H9 (cell line): ENCODE data around the gene RCOR3. TPM values are rescaled to one million over a fixed set of nuclear protein-coding genes. Genes with fewer than 3 reads are reported as not detected.

Experiments used
- DNase-seq: peaks from one replicate; pipeline ENCODE4 v3.0.0-alpha.2; 2017
- H2AFZ ChIP-seq: one replicate; pipeline ENCODE4 v1.6.1; 2013; ENCODE audit warnings: mild to moderate bottlenecking, low read length, control low read depth, moderate library complexity
- H2AK5ac ChIP-seq: 2 replicates; pipeline ENCODE4 v1.6.1; 2013; ENCODE audit warnings: low read length, control low read depth, mixed read lengths; ENCODE audit not compliant: insufficient read length
- H2BK120ac ChIP-seq: one replicate; pipeline ENCODE4 v1.6.1; 2013; ENCODE audit warnings: low read depth, mild to moderate bottlenecking, low read length, control low read depth, inconsistent platforms; ENCODE audit not compliant: poor library complexity, severe bottlenecking
- H2BK12ac ChIP-seq: 2 replicates; pipeline ENCODE4 v1.6.1; 2013; ENCODE audit warnings: low read length, control low read depth, mixed read lengths, low read depth; ENCODE audit not compliant: insufficient read length
- H2BK15ac ChIP-seq: 2 replicates; pipeline ENCODE4 v1.6.1; 2013; ENCODE audit warnings: low read depth, low read length, control low read depth
- H2BK20ac ChIP-seq: one replicate; pipeline ENCODE4 v1.6.1; 2013; ENCODE audit warnings: low read depth, mild to moderate bottlenecking, low read length, control low read depth, inconsistent platforms; ENCODE audit not compliant: poor library complexity, severe bottlenecking
- H2BK5ac ChIP-seq: 2 replicates; pipeline ENCODE4 v1.6.1; 2013; ENCODE audit warnings: low read length, control low read depth, mixed read lengths; ENCODE audit not compliant: insufficient read length
- H3K14ac ChIP-seq: 2 replicates; pipeline ENCODE4 v1.6.1; 2013; ENCODE audit warnings: low read length, control low read depth; ENCODE audit not compliant: insufficient read depth
- H3K18ac ChIP-seq: 2 replicates; pipeline ENCODE4 v1.6.1; 2013; ENCODE audit warnings: low read depth, mild to moderate bottlenecking, mixed read lengths, low read length, control low read depth; ENCODE audit not compliant: insufficient read length
- H3K23ac ChIP-seq: 2 replicates; pipeline ENCODE4 v1.6.1; 2013; ENCODE audit warnings: low read length, control low read depth, mixed read lengths, low read depth; ENCODE audit not compliant: insufficient read length
- H3K23me2 ChIP-seq: 2 replicates; pipeline ENCODE4 v1.6.1; 2013; ENCODE audit warnings: low read depth, mild to moderate bottlenecking, mixed read lengths, low read length, control low read depth; ENCODE audit not compliant: insufficient read length, poor library complexity, severe bottlenecking
- H3K27ac ChIP-seq: 2 replicates; pipeline ENCODE4 v1.5.1; 2013; ENCODE audit warnings: low read length, control low read depth, mixed read lengths, low read depth; ENCODE audit not compliant: insufficient read length
- H3K27me3 ChIP-seq: 2 replicates; pipeline ENCODE4 v1.6.1; 2013; ENCODE audit warnings: low read length, control low read depth, inconsistent platforms; ENCODE audit not compliant: insufficient read depth
- H3K4ac ChIP-seq: 2 replicates; pipeline ENCODE4 v1.6.1; 2013; ENCODE audit warnings: low read depth, mild to moderate bottlenecking, control low read depth, inconsistent platforms, low read length, moderate library complexity
- H3K4me1 ChIP-seq: 2 replicates; pipeline ENCODE4 v1.6.1; 2013; ENCODE audit warnings: low read length, control low read depth, inconsistent platforms; ENCODE audit not compliant: insufficient read depth
- H3K4me2 ChIP-seq: 2 replicates; pipeline ENCODE4 v1.6.1; 2013; ENCODE audit warnings: low read length, control low read depth, mixed read lengths; ENCODE audit not compliant: insufficient read length, insufficient read depth
- H3K56ac ChIP-seq: 2 replicates; pipeline ENCODE4 v1.6.1; 2013; ENCODE audit warnings: low read depth, mild to moderate bottlenecking, mixed read lengths, low read length, control low read depth; ENCODE audit not compliant: insufficient read length
- H3K79me1 ChIP-seq: 2 replicates; pipeline ENCODE4 v1.6.1; 2013; ENCODE audit warnings: low read depth, mild to moderate bottlenecking, moderate library complexity, low read length, control low read depth, inconsistent platforms; ENCODE audit not compliant: insufficient read depth, poor library complexity, severe bottlenecking
- H3K79me2 ChIP-seq: 2 replicates; pipeline ENCODE4 v1.6.1; 2013; ENCODE audit warnings: low read length, control low read depth, inconsistent platforms; ENCODE audit not compliant: insufficient read depth
- H3K9ac ChIP-seq: 2 replicates; pipeline ENCODE4 v1.6.1; 2013; ENCODE audit warnings: low read length, control low read depth, mixed read lengths; ENCODE audit not compliant: insufficient read length; ENCODE audit errors: extremely low read depth
- H3K9me3 ChIP-seq: one replicate; pipeline ENCODE4 v1.6.1; 2013; ENCODE audit warnings: low read depth, low read length, inconsistent platforms; ENCODE audit not compliant: control insufficient read depth
- H3T11ph ChIP-seq: one replicate; pipeline ENCODE4 v1.6.1; 2013; ENCODE audit warnings: mild to moderate bottlenecking, low read length, control low read depth, inconsistent platforms
- H4K20me1 ChIP-seq: one replicate; pipeline ENCODE4 v1.6.1; 2013; ENCODE audit not compliant: control insufficient read depth, insufficient read length, insufficient read depth
- H4K5ac ChIP-seq: 2 replicates; pipeline ENCODE4 v1.6.1; 2013; ENCODE audit warnings: low read depth, mild to moderate bottlenecking, mixed read lengths, low read length, control low read depth; ENCODE audit not compliant: insufficient read length
- H4K8ac ChIP-seq: replicated peaks from 2 replicates; pipeline ENCODE4 v1.6.1; 2013; ENCODE audit warnings: low read length, control low read depth, mixed read lengths, low read depth; ENCODE audit not compliant: insufficient read length
- H4K91ac ChIP-seq: 2 replicates; pipeline ENCODE4 v1.6.1; 2013; ENCODE audit warnings: low read depth, mild to moderate bottlenecking, moderate library complexity, mixed read lengths, low read length, control low read depth; ENCODE audit not compliant: insufficient read length
- H3K27ac Mint-ChIP-seq, 3 experiments: 2 replicates in 2 of 3; 3 replicates in 1 of 3; pipeline ENCODE4 v1.8.0; 2020 to 2021; ENCODE audit warnings: mixed read lengths in 3 of 3, mild to moderate bottlenecking in 1 of 3, moderate library complexity in 1 of 3
- H3K27me3 Mint-ChIP-seq: 2 replicates; pipeline ENCODE4 v1.8.0; 2021; ENCODE audit warnings: low read depth, mild to moderate bottlenecking, moderate library complexity, mixed read lengths
- H3K36me3 Mint-ChIP-seq, 3 experiments: 2 replicates in 2 of 3; 3 replicates in 1 of 3; pipeline ENCODE4 v1.8.0; 2020 to 2021; ENCODE audit warnings: low read depth in 3 of 3, mixed read lengths in 3 of 3; ENCODE audit not compliant: insufficient read depth in 1 of 3
- H3K4me1 Mint-ChIP-seq, 2 experiments: 2 replicates each; pipeline ENCODE4 v1.8.0; 2020; ENCODE audit warnings: mixed read lengths in 2 of 2
- H3K4me3 Mint-ChIP-seq, 2 experiments: 2 replicates in 1 of 2; 3 replicates in 1 of 2; pipeline ENCODE4 v1.8.0; 2020 to 2021; ENCODE audit warnings: mild to moderate bottlenecking in 2 of 2, mixed read lengths in 2 of 2, moderate library complexity in 1 of 2
- H3K9me3 Mint-ChIP-seq, 2 experiments: 2 replicates in 1 of 2; 3 replicates in 1 of 2; pipeline ENCODE4 v1.8.0; 2020; ENCODE audit warnings: mild to moderate bottlenecking in 2 of 2, mixed read lengths in 2 of 2, moderate library complexity in 1 of 2
- WGBS: extraction: QIAGEN DNeasy Blood & Tissue Kit; methylation state at CpG from one replicate; pipeline ENCODE4 v1.1.7; 2013; ENCODE audit warnings: missing lambda C conversion rate, low lambda C conversion rate, mixed read lengths; ENCODE audit not compliant: insufficient read length; ENCODE audit errors: extremely low coverage; 5-methylcytosine and 5-hydroxymethylcytosine counted together
- total RNA-seq: library from RNA; stranded (reverse); gene quantifications from 2 replicates; pipeline ENCODE4 v1.2.1, GENCODE V29; 2021
- TF ChIP-seq, protein P1 (sequence below): fragments of 200-600 bp; sonication (generic); conservative IDR thresholded peaks from 3 replicates; pipeline ENCODE4 v1.8.0; 2021; ENCODE audit warnings: antibody characterized with exemption, mild to moderate bottlenecking

Gene RCOR3
- total RNA-seq, 1 experiment from 2014 or later, result 37.2 TPM

DNA sequence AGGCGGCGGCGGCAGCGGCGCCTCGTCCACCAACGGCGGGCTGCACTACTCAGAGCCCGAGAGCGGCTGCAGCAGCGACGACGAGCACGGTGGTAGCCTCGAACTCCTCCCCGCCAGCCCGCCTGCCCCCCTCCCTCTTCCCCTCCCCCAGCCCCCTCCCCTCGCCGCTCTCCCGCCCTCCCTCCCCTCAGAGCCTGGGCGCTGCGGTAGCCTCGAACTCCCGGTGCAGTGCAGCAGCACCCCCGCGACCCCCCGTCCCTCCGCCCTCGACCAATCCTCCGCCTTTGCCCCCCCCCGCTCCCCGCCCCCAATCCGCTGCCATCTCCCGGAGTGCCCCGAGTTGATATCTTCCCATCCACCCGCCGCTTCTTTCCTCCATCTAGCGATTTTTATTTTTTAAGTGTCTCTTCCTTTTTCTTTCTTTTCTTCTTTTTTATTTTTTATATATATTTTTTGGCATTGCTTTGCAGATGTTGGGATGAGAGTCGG lies 516 bp downstream of the RCOR3 start:
- H4K8ac ChIP-seq, result no peak overlapping the region
- no peak overlapping the region for H2BK15ac ChIP-seq
- no peak overlapping the region for H3K23ac ChIP-seq
- no peak overlapping the region for H2AK5ac ChIP-seq
- peak overlapping the region; percentile 79 to 94 (median 84); a peak in 4 of 7 replicates for H3K27ac Mint-ChIP-seq
- H4K91ac ChIP-seq, result no peak overlapping the region
- no peaks in the 10 kb centered on the region for H3K79me1 ChIP-seq
- no peaks in the 10 kb centered on the region for H3K9me3 Mint-ChIP-seq
- peak overlapping the region; percentile 99 for H3K14ac ChIP-seq
- H3K4me1 ChIP-seq, result peaks cover 4% of the 10 kb centered on the region; the same call in 1 of the 2 replicates
- no CpG with 5 or more reads among the region's 39 CpGs for WGBS
- peak overlapping the region; percentile 76 for H3K4me2 ChIP-seq
- H3K27me3 Mint-ChIP-seq, result no peaks in the 10 kb centered on the region
- peaks cover 21% of the 10 kb centered on the region for H3K23me2 ChIP-seq
- H3K4me3 Mint-ChIP-seq, result peak overlapping the region; percentile 86 to 89
- TF ChIP-seq, protein P1, sequence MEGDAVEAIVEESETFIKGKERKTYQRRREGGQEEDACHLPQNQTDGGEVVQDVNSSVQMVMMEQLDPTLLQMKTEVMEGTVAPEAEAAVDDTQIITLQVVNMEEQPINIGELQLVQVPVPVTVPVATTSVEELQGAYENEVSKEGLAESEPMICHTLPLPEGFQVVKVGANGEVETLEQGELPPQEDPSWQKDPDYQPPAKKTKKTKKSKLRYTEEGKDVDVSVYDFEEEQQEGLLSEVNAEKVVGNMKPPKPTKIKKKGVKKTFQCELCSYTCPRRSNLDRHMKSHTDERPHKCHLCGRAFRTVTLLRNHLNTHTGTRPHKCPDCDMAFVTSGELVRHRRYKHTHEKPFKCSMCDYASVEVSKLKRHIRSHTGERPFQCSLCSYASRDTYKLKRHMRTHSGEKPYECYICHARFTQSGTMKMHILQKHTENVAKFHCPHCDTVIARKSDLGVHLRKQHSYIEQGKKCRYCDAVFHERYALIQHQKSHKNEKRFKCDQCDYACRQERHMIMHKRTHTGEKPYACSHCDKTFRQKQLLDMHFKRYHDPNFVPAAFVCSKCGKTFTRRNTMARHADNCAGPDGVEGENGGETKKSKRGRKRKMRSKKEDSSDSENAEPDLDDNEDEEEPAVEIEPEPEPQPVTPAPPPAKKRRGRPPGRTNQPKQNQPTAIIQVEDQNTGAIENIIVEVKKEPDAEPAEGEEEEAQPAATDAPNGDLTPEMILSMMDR, result no peak
- H2BK12ac ChIP-seq, result peak overlapping the region; percentile 98
- H3K18ac ChIP-seq, result peak overlapping the region; percentile 99
- no peaks in the 10 kb centered on the region for H3K27me3 ChIP-seq
- peak overlapping the region; percentile 98 for H3K9ac ChIP-seq
- H3K4me1 Mint-ChIP-seq, result peaks cover 22 to 23% of the 10 kb centered on the region in 2 experiments
- H4K20me1 ChIP-seq, result no peaks in the 10 kb centered on the region
- peaks cover 3 to 19% (median 15%) of the 10 kb centered on the region in 3 experiments for H3K36me3 Mint-ChIP-seq
- peak overlapping the region; percentile 99 for H2BK5ac ChIP-seq
- H2BK120ac ChIP-seq, result peak overlapping the region; percentile 98
- H3K56ac ChIP-seq, result no peak overlapping the region
- H3K27ac ChIP-seq, result peak overlapping the region; percentile 89
- no peak for DNase-seq
- no peak overlapping the region; the same call in 1 of the 2 replicates for H3K4ac ChIP-seq
- peak overlapping the region; percentile 80 for H3T11ph ChIP-seq
- no peaks in the 10 kb centered on the region for H3K9me3 ChIP-seq
- H2AFZ ChIP-seq, result no peak overlapping the region
- peak overlapping the region; percentile 98 for H4K5ac ChIP-seq
- no peaks in the 10 kb centered on the region for H3K79me2 ChIP-seq
- H2BK20ac ChIP-seq, result peak overlapping the region; percentile 93
